ENCODE data around the gene TGM1.
"Not testable (repeated sequence)": the region's sequence is repeated elsewhere in the genome, so short reads cannot be mapped to it uniquely, and the experiment has no call there.

Gene TGM1

DNA sequence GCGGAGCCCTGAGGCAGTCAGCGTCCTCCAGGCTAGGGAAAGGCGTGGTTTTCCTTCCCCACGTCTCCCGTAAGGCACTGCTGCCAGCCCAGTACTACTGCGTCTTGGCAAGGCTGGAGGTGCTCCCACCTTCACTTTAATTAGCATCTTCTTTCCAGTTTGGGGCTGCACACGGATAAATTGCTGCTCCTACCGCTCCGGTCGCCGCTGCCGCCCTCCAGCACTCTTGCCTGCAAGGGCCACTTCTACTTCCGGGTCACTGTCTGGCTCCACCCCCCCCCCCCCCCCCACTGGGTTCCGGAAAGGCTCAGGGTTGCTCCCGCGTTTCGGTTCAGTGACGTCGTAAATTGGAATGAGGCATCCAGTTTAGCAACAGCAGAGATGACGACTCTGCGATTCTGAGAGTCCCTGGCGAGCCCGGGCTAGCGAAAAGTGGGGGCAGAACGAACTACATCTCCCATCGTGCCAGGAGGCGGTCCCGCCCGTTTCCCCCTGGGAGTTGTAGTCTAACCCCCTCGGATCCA, 30.8 kb downstream of the TGM1 start, which contains the start of gene NEDD8:
TSS of gene NEDD8 (minus strand) at position 247 of the 524 bp plus-strand sequence. CDS start at position 147, 100 bp downstream.
- DNase-seq: peak; percentile 84

GRCh38 chr14:24231263-24232120, 31.5 kb downstream of the TGM1 start:
- DNase-seq: no peak

DNA sequence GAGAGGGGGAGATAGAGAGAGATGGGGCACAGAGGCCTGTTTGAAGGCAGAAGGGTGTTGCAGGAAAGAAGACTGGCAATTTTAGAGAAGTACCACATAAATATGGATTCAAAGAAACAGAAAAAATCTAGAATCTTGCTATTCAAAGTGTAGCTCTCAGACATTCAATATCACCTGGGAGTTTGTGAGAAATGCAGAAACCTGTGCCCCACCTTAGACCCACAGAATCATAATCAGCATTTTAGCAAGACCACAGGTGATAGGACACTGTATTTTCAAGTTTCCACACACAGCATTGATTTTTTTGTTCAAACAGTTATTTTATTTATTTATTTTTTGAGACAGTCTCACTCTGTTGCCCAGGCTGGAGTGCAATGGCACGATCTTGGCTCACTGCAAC, 34.1 kb downstream of the TGM1 start:
- DNase-seq: no peak

- no peak for DNase-seq
Observed at GRCh38 chr14:24226473-24226872, 36.5 kb downstream of the TGM1 start.

DNA sequence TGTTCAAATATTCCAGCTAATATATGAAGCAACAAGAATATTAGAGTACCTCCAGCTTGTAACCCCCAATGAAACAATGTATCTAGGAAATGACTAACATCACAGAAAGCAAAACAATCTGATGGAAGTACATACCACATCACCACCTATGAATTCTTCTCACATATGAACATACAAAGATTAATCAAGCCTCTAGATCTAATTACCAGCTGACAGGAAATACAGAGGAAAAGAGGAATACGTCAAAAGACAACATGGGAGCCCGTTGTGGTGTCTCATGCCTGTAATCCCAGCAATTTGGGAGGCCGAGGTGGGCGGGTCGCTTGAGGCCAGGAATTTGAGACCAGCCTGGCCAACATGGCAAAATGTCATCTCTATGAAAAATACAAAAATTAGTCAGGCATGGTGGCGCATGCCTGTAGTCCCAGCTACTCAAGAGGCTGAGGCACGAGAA, 38.3 kb downstream of the TGM1 start:
- no peak for DNase-seq

- not testable (repeated sequence) for DNase-seq
Observed at GRCh38 chr14:24222987-24223386, 40.0 kb downstream of the TGM1 start.

DNA sequence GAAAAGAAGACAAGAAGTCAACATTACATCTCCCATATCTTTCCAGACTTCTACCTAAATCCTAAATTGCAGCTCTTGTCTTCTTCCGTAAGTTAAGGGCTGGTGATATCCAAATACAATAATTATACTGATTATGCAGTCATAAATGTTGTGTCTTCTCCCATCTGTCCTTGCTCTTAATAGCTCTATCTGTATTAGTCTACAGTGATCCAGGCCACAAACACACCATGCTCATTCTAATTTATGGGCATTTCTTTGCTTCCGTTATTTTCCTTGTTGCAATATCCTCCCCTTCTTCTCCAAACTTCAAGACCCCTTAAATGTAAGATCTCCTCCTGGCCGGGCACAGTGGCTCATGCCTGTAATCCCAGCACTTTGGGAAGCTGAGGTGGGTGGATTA, 43.5 kb downstream of the TGM1 start:
- DNase-seq: no peak

- DNase-seq: no peak
Observed at GRCh38 chr14:24219080-24219479, 43.9 kb downstream of the TGM1 start.

DNA sequence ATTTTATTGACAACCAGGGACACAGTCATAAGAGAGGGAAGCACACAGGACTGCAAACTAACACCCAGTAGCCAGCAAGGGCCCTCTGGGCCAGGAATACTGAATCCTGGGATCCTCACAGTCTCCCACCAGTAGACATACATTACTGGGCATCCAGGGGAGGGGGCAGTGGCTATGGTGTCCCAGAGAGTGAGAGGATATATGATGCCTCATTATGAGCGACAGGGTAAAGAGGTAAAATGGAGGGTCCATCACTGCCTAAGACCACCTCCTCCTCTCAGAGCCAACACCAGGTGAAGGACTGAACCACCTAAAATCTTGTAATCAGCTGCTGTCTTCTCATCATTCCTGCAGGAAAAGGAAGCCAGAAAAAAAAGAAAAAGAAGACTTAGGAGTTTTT, 46.1 kb downstream of the TGM1 start:
- not testable (repeated sequence) for DNase-seq

DNA sequence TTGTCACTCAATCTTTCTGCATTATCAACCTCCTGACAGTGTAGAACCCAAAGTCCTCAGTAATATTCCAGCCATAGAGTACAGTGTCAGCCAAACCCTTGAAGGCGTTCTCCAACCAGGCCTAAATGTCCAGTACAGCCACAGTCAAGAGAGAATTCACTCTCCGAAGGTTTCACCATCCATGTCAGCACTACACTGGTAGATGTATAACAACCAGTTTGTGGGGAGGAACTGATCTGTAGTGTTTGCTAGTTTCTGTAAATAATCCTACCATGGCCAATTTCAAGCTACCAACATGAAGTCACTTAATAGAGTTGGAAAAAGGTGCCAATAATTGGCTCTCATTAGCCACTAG, 46.7 kb downstream of the TGM1 start:
- no peak for DNase-seq

GRCh38 chr14:24215495-24216344, 47.3 kb downstream of the TGM1 start, which contains the start of gene MDP1:
Gene MDP1, minus strand, starts transcription at chr14:24216066. Its CDS starts 111 bp downstream, at chr14:24215955.
- DNase-seq: peak; percentile 84

DNA sequence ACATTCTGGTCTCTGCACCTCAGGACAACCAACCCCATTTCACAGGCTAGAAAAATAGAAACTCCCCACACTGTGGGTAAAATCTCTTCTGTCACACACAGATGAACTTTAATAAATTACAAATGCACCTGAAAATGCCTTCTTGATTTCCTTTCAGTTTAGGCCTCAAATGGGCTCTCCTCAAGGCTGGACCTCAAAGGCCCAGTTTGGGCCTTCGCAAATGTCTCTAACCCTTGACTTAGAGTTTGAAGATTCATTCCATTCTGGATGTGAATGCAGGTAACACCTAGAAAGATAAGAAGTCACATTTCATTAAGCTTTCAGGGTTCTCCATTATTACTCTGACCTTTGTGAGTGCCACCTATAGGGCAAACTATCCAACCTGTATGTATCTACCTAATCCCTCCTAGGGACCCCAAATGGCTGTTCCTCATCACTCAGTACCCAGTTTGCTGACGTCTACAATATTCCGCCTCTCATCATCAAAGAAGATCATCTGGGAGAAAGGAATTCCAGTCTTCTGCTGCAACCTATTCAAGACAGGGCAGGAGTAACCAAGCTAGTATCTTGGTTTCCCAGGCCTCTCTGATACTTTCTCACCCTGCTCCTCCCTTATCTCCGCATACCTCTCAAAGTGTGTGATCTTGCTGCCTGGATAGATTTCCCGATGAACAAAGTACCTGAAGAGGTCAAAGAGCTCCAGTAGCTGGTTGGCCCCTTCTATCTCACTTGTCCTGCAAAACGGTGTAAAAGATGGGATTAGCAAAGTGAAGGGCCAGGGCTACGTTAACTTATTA, 48.9 kb downstream of the TGM1 start:
- no peak for DNase-seq

DNA sequence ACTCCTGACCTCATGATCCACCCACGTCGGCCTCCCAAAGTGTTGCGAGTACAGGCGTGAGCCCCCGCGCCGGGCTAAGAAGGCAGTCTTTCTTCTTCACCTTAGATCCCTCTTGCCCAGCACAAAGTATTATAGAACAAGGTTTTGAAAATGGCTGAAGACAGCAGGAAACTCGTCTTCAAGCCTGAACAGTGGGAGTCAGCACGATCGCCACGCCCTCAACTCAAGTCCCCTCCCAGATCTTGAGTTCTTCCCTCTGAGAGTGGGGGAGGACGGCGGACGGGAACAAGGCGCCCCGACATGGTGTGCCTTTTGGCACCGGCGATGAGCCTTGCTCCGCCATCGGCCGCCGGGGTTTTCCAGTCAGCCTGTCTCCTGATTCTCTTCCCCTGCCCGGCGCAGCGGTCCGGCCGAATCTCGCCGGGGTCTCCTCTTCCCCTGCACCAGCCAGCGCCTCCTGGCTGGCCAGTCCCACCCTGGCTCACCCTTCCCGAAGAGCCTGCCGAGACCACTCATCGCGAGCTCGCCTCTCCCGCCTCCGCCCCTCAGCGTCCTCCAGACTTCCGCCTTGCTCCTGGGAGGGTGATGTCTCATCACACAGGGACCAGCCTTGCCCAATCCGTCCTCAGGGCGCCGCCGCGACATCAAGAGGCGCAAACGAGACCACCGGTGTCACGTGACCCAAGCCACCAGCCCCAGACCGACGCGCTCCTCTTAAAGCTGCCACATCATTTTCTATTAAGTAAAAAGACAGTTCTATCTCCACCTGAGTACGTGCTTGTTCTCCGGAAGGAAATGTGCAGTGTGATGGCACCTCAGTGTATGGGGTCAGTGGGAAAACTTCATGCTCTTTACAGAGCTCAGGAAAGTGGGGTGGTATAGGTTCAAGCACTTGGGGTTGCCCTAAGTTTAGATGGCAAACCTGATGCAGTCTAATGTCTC, 49.8 kb downstream of the TGM1 start, which contains the start of gene CHMP4A:
TSS of gene CHMP4A (minus strand) at position 565 of the 942 bp plus-strand sequence. CDS start at position 516, 49 bp downstream.
- peak; percentile 95 for DNase-seq

- DNase-seq: no peak
Observed at GRCh38 chr14:24211311-24211710, 51.7 kb downstream of the TGM1 start.

DNA sequence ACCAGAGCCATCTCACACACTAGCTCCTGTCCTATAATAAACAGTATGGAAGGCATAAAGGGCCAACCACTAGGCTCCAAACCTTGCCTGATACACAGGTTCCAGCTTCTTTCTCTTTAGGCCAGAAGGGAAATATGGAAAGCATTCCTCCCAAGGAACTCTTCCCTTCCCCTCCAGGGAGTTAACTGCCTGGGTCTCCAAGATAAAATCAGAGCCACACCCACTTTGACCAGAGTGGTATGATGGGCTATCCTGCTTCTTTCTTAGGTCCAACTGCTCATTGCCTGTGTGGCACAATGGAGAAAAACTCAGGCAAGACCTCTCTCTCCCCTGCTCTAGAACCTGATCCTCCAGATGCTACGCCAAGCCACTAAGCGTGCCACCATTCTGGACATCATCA, 55.4 kb downstream of the TGM1 start:
- DNase-seq: no peak

GRCh38 chr14:24207104-24207551, 55.8 kb downstream of the TGM1 start:
- DNase-seq: no peak

- no peak for DNase-seq
Observed at GRCh38 chr14:24206260-24207103, 56.5 kb downstream of the TGM1 start.

DNA sequence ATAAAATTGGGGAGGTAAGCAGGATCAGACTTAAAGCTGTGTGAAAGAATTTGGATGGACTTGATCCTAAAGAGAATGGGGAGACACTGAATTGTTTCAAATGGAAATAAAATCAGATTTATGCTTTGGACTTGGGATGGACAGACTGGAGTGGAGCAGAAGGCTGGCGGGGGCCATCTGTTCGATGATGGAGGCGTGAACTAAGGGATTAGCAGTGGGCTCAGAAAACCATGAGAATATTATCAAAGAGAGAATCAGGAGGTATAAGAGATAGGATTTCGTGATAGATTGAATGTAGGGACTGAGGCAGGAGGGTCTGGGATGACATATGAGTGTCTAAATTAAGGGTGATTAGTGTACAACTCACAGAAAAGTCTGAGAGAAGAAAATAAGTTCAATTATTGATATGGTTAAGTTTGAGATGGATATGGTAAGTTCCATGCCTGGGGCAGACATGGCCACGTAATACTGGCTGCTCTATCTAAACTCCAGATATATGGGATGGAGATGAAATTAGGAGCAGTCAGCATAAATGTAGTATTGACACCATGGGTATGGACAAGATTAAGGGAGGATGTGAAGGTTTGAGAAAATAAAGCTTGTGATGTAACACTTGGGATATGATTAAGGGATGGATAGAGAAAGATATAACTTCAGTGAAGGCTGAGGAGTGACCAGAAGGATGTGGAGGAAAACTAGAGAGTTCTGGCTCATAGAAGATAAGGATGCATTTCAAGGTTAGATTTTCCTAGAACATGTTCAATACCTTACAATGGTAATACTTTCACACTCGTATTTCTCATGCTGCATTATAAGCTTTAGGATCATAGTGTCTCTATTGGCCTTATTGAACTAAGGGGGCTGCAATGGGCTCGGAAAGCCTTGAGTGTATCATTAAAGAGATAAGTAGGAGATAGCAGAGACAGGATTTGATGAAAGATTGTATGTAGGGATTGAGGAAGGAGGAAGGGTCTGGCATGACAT, 58.5 kb downstream of the TGM1 start:
- DNase-seq: no peak
